Sigmoid colon (tissue), 4 donors: ENCODE measurements around the gene CHN2.

ENCODE experiments used
- CTCF ChIP-seq, 4 experiments: fragments of 450-650 bp in 3 of 4; fragments of 200-600 bp in 1 of 4; IDR thresholded peaks; one replicate each; pipeline ENCODE4 v1.5.1; 2016 to 2019; ENCODE audit warnings: antibody characterized with exemption in 4 of 4, mild to moderate bottlenecking in 3 of 4, moderate library complexity in 2 of 4
- EP300 ChIP-seq, 4 donors: sonication (generic); formaldehyde crosslinking; IDR thresholded peaks; one replicate each; pipeline ENCODE4 v1.6.1; 2017; ENCODE audit warnings: antibody characterized with exemption in 4 of 4
- POLR2A ChIP-seq, 2 donors: fragments of 450-650 bp; IDR thresholded peaks; one replicate each; pipeline ENCODE4 v1.6.1; 2016; ENCODE audit warnings: antibody characterized with exemption in 2 of 2, mild to moderate bottlenecking in 2 of 2, moderate library complexity in 2 of 2
- POLR2AphosphoS5 ChIP-seq, 4 donors: sonication (generic); formaldehyde crosslinking; IDR thresholded peaks; one replicate each; pipeline ENCODE4 v1.6.1; 2017; ENCODE audit warnings: antibody characterized with exemption in 4 of 4

GRCh38 chr7:29208410-29209250 lies 14.1 kb downstream of the CHN2 start:
- TF ChIP-seq CTCF (IDR thresholded peaks at IDR 0.05) = no peak
- no peak for TF ChIP-seq POLR2AphosphoS5 (IDR thresholded peaks at IDR 0.05)
- no peak for TF ChIP-seq EP300 (IDR thresholded peaks at IDR 0.05)
- no peak for TF ChIP-seq POLR2A (IDR thresholded peaks at IDR 0.05)
